CD4-positive, alpha-beta T cell (primary cell): ENCODE results near the gene GSTP1. TPM values are rescaled to one million over a fixed set of nuclear protein-coding genes. Genes with fewer than 3 reads are reported as not detected.

Source experiments
- ATAC-seq: fragments of 200-7000 bp; cut with Tn5 transposase; one replicate; pipeline ENCODE4 v1.10.0; 2022; ENCODE audit warnings: mild to moderate bottlenecking; ENCODE audit not compliant: poor library complexity
- CTCF ChIA-PET: fragments of 350-600 bp; sonication (Branson Sonifier 250); formaldehyde crosslinking; loops from one replicate; lab custom pipeline; 2021; ENCODE audit warnings: antibody characterized with exemption, inconsistent platforms; lab: Charles Lee
- POLR2A ChIA-PET: fragments of 350-600 bp; sonication (Branson Sonifier 250); formaldehyde crosslinking; loops from one replicate; lab custom pipeline; 2021; ENCODE audit warnings: antibody characterized with exemption, inconsistent platforms; lab: Charles Lee
- DNase-seq, 14 experiments: peaks; one replicate each; pipeline ENCODE4 v3.0.0-alpha.2; 2013 to 2020; ENCODE audit warnings: mixed read lengths in 2 of 14
- H3K27ac ChIP-seq, 2 donors: one replicate each; pipeline versions ENCODE4 v1.5.1 to v1.7.0; 2013; ENCODE audit warnings: low read length in 2 of 2, low read depth in 1 of 2, mild to moderate bottlenecking in 1 of 2
- H3K27me3 ChIP-seq, 2 experiments: 1 replicate in 1 of 2; 2 replicates in 1 of 2; pipeline versions ENCODE4 v1.6.1 to v1.7.0; 2013; ENCODE audit warnings: low read length in 2 of 2, control low read depth in 1 of 2, mild to moderate bottlenecking in 1 of 2, moderate library complexity in 1 of 2; ENCODE audit not compliant: insufficient read depth in 2 of 2, control insufficient read depth in 1 of 2
- H3K36me3 ChIP-seq: one replicate; pipeline ENCODE4 v1.6.1; 2013; ENCODE audit warnings: low read length, control low read depth; ENCODE audit not compliant: insufficient read depth
- H3K4me1 ChIP-seq: one replicate; pipeline ENCODE4 v1.6.1; 2013; ENCODE audit warnings: low read length, control low read depth; ENCODE audit not compliant: insufficient read depth
- H3K4me3 ChIP-seq: one replicate; pipeline ENCODE4 v1.5.1; 2013; ENCODE audit warnings: mild to moderate bottlenecking, low read length, moderate library complexity
- H3K9me3 ChIP-seq, 2 experiments: 1 replicate in 1 of 2; 2 replicates in 1 of 2; pipeline versions ENCODE4 v1.6.1 to v1.7.0; 2013; ENCODE audit warnings: low read length in 2 of 2, mild to moderate bottlenecking in 2 of 2, control low read depth in 1 of 2, moderate library complexity in 1 of 2; ENCODE audit not compliant: control insufficient read depth in 1 of 2, insufficient read depth in 1 of 2
- H3K27ac Mint-ChIP-seq: one replicate; pipeline ENCODE4 v1.8.0; 2020; ENCODE audit warnings: mixed read lengths
- H3K27me3 Mint-ChIP-seq: one replicate; pipeline ENCODE4 v1.8.0; 2021; ENCODE audit warnings: mixed read lengths
- H3K36me3 Mint-ChIP-seq: one replicate; pipeline ENCODE4 v1.8.0; 2021; ENCODE audit warnings: low read depth, mixed read lengths
- H3K4me1 Mint-ChIP-seq: one replicate; pipeline ENCODE4 v1.8.0; 2021; ENCODE audit warnings: low read depth, mixed read lengths
- H3K4me3 Mint-ChIP-seq: one replicate; pipeline ENCODE4 v1.8.0; 2020; ENCODE audit warnings: mild to moderate bottlenecking, mixed read lengths
- H3K9me3 Mint-ChIP-seq: one replicate; pipeline ENCODE4 v1.8.0; 2020; ENCODE audit warnings: mixed read lengths
- intact Hi-C, 2 experiments: fragments of 100-400 bp; cut with DNase I in 1 of 2; cut with micrococcal nuclease in 1 of 2; formaldehyde crosslinking; loops; one replicate each; pipeline versions ENCODE4 v1.15.1 to v1.9.0; 2023 to 2025; cut with DNase I, micrococcal nuclease
- total RNA-seq, 174 experiments: library from RNA in 2 of 174; stranded (reverse) in 2 of 174; gene quantifications; one replicate each; pipeline ENCODE4 v1.2.3 and lab custom pipeline; 2021 to 2026
- TF ChIP-seq, protein P1 (sequence below): fragments of 200-600 bp; IDR thresholded peaks from one replicate; pipeline ENCODE4 v1.8.0; 2022; ENCODE audit warnings: antibody characterized with exemption, mild to moderate bottlenecking

GSTP1 gene
- total RNA-seq, 2 experiments from 2014 or later: 60.1 to 62.8 TPM

GRCh38 chr11:67613960-67614715, 30.5 kb downstream of the GSTP1 start:
- Histone ChIP-seq H3K36me3 (peaks cover 39% of the 10 kb centered on the region), H3K27me3 (peaks cover 0 to 3% of the 10 kb centered on the region in 2 experiments), H3K27ac (peak overlapping the region; percentile 92), H3K4me3 (peak overlapping the region; percentile 55), H3K9me3 (peaks cover 0 to 3% of the 10 kb centered on the region in 2 experiments), H3K4me1 (peaks cover 37% of the 10 kb centered on the region)
- Mint-ChIP-seq H3K9me3 (no peaks in the 10 kb centered on the region), H3K27ac (peak overlapping the region; percentile 96), H3K36me3 (peaks cover 33% of the 10 kb centered on the region), H3K27me3 (no peaks in the 10 kb centered on the region), H3K4me3 (peak overlapping the region; percentile 89), H3K4me1 (peaks cover 33% of the 10 kb centered on the region)
- intact Hi-C loops: loop anchor here (1.0 kb wide), 2 partner anchors 8 to 15 kb away; partner anchors contain the start of genes NDUFV1 (in 1 of the 2) and NUDT8 (in 1 of the 2)
- DNase-seq: peak; percentile 67 to 94 (median 78)
- TF ChIP-seq, protein P1, sequence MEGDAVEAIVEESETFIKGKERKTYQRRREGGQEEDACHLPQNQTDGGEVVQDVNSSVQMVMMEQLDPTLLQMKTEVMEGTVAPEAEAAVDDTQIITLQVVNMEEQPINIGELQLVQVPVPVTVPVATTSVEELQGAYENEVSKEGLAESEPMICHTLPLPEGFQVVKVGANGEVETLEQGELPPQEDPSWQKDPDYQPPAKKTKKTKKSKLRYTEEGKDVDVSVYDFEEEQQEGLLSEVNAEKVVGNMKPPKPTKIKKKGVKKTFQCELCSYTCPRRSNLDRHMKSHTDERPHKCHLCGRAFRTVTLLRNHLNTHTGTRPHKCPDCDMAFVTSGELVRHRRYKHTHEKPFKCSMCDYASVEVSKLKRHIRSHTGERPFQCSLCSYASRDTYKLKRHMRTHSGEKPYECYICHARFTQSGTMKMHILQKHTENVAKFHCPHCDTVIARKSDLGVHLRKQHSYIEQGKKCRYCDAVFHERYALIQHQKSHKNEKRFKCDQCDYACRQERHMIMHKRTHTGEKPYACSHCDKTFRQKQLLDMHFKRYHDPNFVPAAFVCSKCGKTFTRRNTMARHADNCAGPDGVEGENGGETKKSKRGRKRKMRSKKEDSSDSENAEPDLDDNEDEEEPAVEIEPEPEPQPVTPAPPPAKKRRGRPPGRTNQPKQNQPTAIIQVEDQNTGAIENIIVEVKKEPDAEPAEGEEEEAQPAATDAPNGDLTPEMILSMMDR: peak; percentile 60
- peak; percentile 96 for ATAC-seq
- ChIA-PET POLR2A (interaction anchor here (0.7 to 3.4 kb wide), 10 partner anchors 9 to 374 kb away, joined by 3 to 27 read pairs (median 6); partner anchors contain the start of genes ACY3, CLCF1, GSTP1 and NUDT8), CTCF (interaction anchor here (1.0 to 4.2 kb wide), 4 partner anchors 9 to 45 kb away, joined by 4 to 38 read pairs (median 5); partner anchors contain the start of genes GSTP1 and NUDT8)

- H3K27me3 Mint-ChIP-seq: no peaks in the 10 kb centered on the region
- peak overlapping the region; percentile 96 for H3K27ac Mint-ChIP-seq
- no peak for ATAC-seq
- no peaks in the 10 kb centered on the region for H3K9me3 Mint-ChIP-seq
- intact Hi-C loops: loop anchor here (1.0 kb wide), 2 partner anchors 9 to 14 kb away; partner anchors contain the start of genes NDUFV1 (in 1 of the 2) and NUDT8 (in 1 of the 2)
- DNase-seq: peak in 10 of 14 experiments; percentile 29 to 73 (median 46)
- Histone ChIP-seq H3K9me3 (peaks cover 0 to 3% of the 10 kb centered on the region in 2 experiments), H3K4me3 (peak overlapping the region; percentile 55), H3K27ac (peak overlapping the region; percentile 92), H3K4me1 (peaks cover 37% of the 10 kb centered on the region), H3K36me3 (peaks cover 31% of the 10 kb centered on the region), H3K27me3 (peaks cover 0 to 3% of the 10 kb centered on the region in 2 experiments)
- H3K4me1 Mint-ChIP-seq: peaks cover 28% of the 10 kb centered on the region
- ChIA-PET CTCF (interaction anchor here (1.0 to 4.2 kb wide), 5 partner anchors 9 to 44 kb away, joined by 3 to 38 read pairs (median 5); partner anchors contain the start of genes GSTP1 and NUDT8), POLR2A (interaction anchor here (0.7 to 3.4 kb wide), 9 partner anchors 9 to 375 kb away, joined by 3 to 27 read pairs (median 6); partner anchors contain the start of genes ACY3, GSTP1, NUDT8 and PPP1CA)
- TF ChIP-seq, protein P1: no peak
- H3K4me3 Mint-ChIP-seq: peak overlapping the region; percentile 89
- peaks cover 27% of the 10 kb centered on the region for H3K36me3 Mint-ChIP-seq
Observed at GRCh38 chr11:67614730-67615714, 31.4 kb downstream of the GSTP1 start.
